Measurements from ENCODE around the gene CCNC. TPM values are rescaled to one million over a fixed set of nuclear protein-coding genes. Genes with fewer than 3 reads are reported as not detected.
A peak's percentile ranks its signal among the peaks of the same experiment; 100 is the strongest.
"Not testable (repeated sequence)": the region's sequence is repeated elsewhere in the genome, so short reads cannot be mapped to it uniquely, and the experiment has no call there.

The CCNC gene
- total RNA-seq, 1 experiment from 2014 or later = 168 TPM

GRCh38 chr6:99604166-99605073 is 36.0 kb upstream of the CCNC start:
- in situ Hi-C loops (cut with HindIII; ENCODE audit: low sequenced_read_pairs) = no loop called here
- no peak for DNase-seq (ENCODE audit: low spot score)

GRCh38 chr6:99603421-99604165 is 35.1 kb upstream of the CCNC start:
- no peak for DNase-seq (ENCODE audit: low spot score)
- in situ Hi-C loops (cut with HindIII; ENCODE audit: low sequenced_read_pairs) = no loop called here

GRCh38 chr6:99602520-99603420 is 34.3 kb upstream of the CCNC start:
- in situ Hi-C loops (cut with HindIII; ENCODE audit: low sequenced_read_pairs) = no loop called here
- no peak for DNase-seq (ENCODE audit: low spot score)

GRCh38 chr6:99594696-99595095 is 26.2 kb upstream of the CCNC start:
- in situ Hi-C loops (cut with HindIII; ENCODE audit: low sequenced_read_pairs); DNase-seq (ENCODE audit: low spot score): not testable (repeated sequence)

GRCh38 chr6:99592900-99593299 is 24.4 kb upstream of the CCNC start:
- in situ Hi-C loops (cut with HindIII; ENCODE audit: low sequenced_read_pairs) = no loop called here
- DNase-seq (ENCODE audit: low spot score) = no peak

- in situ Hi-C loops (cut with HindIII; ENCODE audit: low sequenced_read_pairs) = no loop called here
Observed at GRCh38 chr6:99591673-99592364, 23.4 kb upstream of the CCNC start.

GRCh38 chr6:99590728-99591672 is 22.5 kb upstream of the CCNC start:
- in situ Hi-C loops (cut with HindIII; ENCODE audit: low sequenced_read_pairs) = no loop called here
- no peak for DNase-seq (ENCODE audit: low spot score)

More at GRCh38 chr6:99591673-99592364, 23.4 kb upstream of the CCNC start:
- no peak for DNase-seq (ENCODE audit: low spot score)

GRCh38 chr6:99589907-99590493 is 21.5 kb upstream of the CCNC start:
- no peak for DNase-seq (ENCODE audit: low spot score)
- in situ Hi-C loops (cut with HindIII; ENCODE audit: low sequenced_read_pairs) = no loop called here

- no peak for DNase-seq (ENCODE audit: low spot score)
- in situ Hi-C loops (cut with HindIII; ENCODE audit: low sequenced_read_pairs) = no loop called here
Observed at GRCh38 chr6:99589290-99589672, 20.8 kb upstream of the CCNC start.

GRCh38 chr6:99588618-99589289 is 20.3 kb upstream of the CCNC start:
- peak; percentile 72 for DNase-seq (ENCODE audit: low spot score)
- in situ Hi-C loops (cut with HindIII; ENCODE audit: low sequenced_read_pairs) = no loop called here

GRCh38 chr6:99587792-99588191 is 19.3 kb upstream of the CCNC start:
- in situ Hi-C loops (cut with HindIII; ENCODE audit: low sequenced_read_pairs) = no loop called here
- no peak for DNase-seq (ENCODE audit: low spot score)

- DNase-seq (ENCODE audit: low spot score) = no peak
- in situ Hi-C loops (cut with HindIII; ENCODE audit: low sequenced_read_pairs) = no loop called here
Observed at GRCh38 chr6:99579781-99580180, 11.3 kb upstream of the CCNC start.

- in situ Hi-C loops (cut with HindIII; ENCODE audit: low sequenced_read_pairs) = no loop called here
Observed at GRCh38 chr6:99575544-99576227, 7.2 kb upstream of the CCNC start.

GRCh38 chr6:99573980-99574617 is 5.6 kb upstream of the CCNC start:
- no peak for DNase-seq (ENCODE audit: low spot score)
- in situ Hi-C loops (cut with HindIII; ENCODE audit: low sequenced_read_pairs) = no loop called here

More at GRCh38 chr6:99575544-99576227, 7.2 kb upstream of the CCNC start:
- DNase-seq (ENCODE audit: low spot score) = no peak

GRCh38 chr6:99563056-99563723 is 5.3 kb downstream of the CCNC start:
- no peak for DNase-seq (ENCODE audit: low spot score)
- in situ Hi-C loops (cut with HindIII; ENCODE audit: low sequenced_read_pairs) = no loop called here
